CD4-positive, alpha-beta T cell treated with Interleukin-12 subunit alpha and Interleukin-12 subunit beta, for 1 hour (primary cell): ENCODE data around the gene TNFSF4.
"Not testable (repeated sequence)": the region's sequence is repeated elsewhere in the genome, so short reads cannot be mapped to it uniquely, and the experiment has no call there.

Source experiments
- DNase-seq: peaks from one replicate; pipeline ENCODE4 v3.0.0-alpha.2; 2020

Gene TNFSF4, protein sequence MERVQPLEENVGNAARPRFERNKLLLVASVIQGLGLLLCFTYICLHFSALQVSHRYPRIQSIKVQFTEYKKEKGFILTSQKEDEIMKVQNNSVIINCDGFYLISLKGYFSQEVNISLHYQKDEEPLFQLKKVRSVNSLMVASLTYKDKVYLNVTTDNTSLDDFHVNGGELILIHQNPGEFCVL

DNA sequence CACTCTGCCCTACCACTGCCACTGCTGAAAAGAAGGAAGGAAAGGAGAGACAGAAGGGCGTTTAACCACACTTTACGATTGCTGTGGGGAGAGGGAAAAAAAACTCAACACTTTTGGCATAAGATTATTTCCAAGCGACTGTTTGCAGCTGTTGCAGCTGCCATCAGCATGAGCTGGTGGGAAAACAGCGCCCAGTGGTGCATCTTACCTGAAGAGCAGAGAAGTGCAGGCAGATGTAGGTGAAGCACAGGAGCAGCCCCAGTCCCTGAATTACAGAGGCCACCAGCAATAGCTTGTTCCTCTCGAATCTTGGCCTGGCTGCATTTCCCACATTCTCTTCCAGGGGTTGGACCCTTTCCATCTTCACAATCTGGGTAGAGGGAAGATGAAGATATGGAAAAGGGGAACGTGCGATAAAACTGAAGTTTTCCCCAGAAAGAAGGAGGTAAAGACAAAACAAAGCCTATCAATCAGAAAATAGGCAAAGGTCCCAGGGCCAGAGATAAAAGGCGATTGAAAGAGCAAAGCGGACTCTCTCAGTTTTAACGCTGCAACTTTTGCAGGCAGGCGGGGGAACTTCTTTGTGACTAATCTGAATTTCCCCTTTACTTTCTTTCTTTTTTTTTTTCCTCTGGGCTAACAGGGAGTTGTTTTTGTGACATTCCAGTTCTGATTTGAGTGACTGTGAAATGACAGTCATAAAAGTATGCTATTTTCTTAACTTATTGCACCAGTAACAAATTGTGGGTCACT is at the start of gene TNFSF4:
TNFSF4 (minus strand) TSS at position 516 of the 753 bp plus-strand sequence; CDS start at position 361, 155 bp downstream.
- no peak for DNase-seq

DNA sequence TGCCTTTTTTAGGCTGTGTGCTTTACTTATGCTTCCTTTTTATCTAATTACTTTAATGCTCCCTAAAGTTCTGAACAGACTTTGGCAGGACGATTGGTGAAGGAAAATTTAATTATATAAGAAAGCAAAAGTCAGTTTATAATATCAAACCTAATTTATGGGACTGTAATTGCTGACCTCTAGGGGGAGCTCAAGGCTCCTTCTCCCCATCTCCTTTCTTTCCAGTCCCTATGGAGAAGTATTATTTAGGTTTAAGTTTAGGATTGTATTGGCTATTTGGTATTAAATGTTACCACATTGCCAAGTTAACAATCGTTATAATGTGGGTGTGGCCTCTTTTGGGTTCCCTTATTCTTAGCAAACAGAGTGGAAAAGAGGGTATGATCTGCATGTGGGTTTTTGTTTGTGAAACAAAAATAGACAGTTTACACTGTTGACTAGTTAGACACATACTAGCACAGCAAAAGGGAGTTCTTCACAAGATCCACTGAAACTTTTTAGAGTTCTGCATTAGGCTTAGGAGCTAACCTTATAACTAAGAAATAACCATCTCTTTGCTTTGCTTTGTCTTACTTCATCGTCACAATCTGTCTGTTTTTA is 48.2 kb upstream of the TNFSF4 start:
- DNase-seq = peak; percentile 5

DNA sequence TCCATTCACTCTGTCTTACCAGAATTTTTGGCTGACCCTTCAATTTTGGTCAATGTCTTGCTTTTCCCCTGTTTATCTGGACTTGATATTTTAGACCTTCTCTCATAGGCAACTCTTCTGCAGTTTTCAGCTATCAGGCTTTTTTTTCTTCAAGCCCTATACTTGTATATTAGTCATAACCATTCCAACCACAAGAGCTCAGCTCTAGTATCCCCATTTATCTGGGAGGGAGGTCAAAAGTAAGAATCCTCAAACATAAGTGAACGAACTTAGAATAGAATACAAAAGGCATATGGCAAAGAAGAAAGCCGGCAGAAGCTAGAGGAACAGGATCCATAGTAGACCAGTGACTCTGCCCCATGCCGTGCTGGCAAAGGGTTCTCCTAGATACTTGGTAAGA is 45.9 kb upstream of the TNFSF4 start:
- DNase-seq = no peak

DNA sequence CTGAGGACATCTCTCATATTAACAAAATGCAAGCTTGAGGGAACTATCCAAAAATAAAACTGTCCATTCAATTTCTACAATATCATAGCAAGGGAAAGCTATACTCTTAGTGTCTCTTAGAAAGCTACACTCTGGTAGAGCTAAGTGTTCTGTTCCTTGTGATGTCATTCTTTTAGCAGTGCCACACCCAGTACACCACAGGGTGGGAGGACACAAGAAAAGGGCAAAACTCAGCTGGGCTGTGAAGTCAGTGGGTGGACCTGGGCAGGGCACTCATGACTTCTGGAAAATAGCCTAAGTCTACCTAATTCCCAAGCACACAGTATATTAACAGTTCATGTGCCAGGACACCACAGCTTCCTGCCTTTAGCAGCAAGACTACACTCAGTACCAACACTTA is 42.2 kb upstream of the TNFSF4 start:
- no peak for DNase-seq

DNA sequence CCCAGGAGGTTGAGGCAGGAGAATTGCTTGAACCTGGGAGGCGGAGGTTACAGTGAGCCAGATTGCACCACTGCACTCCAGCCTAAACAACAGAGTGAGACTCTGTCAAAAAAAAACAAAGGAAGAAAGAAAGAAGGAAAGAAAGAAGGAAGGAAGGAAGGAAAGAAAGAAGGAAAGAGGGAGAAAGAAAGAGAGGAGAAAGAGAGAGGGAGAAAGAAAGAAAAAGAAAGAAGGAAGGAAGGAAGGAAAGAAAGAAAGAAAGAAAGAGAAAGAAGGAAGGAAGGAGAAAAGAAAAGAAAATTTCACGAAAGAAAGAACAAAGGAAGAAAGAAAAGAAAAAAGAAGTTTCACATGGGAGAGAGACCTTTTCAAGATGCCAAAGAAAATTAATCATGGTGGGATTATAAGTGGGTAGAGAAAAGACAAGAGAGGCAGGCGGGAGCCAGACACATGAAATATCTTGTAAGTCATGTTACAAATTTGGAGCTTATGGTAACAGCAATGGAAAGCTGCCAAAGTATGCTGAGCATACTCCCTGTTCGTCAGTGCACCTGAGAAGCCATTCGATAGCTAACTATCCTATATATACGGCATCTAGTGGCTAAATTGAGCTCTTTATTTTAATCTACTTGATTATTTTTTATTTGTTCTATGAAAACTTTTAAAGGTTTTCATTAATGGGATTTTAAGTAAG is 41.3 kb upstream of the TNFSF4 start:
- DNase-seq = no peak

DNA sequence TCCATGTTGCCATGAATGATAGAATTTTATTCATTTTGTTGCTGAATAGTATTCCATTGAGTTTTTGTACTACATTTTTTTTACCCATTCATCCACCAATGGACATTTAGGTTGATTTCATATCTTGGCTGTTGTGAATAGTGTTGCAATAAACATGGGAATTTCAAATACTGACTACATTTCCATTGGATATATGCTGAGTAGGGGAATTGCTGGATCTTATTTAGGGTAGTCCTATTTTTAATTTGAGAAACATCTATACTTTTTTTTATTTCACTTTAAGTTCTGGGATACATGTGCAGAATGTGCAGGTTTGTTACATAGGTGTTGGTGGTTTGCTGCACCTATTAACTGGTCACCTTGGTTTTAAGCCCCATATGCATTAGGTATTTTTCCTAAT is 38.8 kb upstream of the TNFSF4 start:
- no peak for DNase-seq

DNA sequence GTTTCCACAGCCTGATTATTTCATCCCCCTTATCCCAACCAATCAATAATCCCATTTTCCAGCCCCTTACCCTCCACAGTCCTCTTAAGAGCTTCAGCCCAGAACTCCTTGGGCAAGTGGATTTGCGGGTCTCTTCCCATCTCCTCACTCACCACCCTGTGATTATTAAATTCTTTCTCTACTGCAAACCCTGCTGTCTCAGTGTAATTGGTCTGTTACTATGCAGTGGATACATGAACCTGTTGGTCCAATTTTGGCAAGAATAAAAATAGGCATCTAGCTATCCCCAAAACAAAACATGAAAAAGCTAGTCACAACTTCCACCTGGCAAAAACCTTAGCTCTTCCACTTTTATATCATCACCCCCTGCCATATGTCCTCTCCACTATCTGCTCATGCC is 36.2 kb upstream of the TNFSF4 start:
- no peak for DNase-seq

DNA sequence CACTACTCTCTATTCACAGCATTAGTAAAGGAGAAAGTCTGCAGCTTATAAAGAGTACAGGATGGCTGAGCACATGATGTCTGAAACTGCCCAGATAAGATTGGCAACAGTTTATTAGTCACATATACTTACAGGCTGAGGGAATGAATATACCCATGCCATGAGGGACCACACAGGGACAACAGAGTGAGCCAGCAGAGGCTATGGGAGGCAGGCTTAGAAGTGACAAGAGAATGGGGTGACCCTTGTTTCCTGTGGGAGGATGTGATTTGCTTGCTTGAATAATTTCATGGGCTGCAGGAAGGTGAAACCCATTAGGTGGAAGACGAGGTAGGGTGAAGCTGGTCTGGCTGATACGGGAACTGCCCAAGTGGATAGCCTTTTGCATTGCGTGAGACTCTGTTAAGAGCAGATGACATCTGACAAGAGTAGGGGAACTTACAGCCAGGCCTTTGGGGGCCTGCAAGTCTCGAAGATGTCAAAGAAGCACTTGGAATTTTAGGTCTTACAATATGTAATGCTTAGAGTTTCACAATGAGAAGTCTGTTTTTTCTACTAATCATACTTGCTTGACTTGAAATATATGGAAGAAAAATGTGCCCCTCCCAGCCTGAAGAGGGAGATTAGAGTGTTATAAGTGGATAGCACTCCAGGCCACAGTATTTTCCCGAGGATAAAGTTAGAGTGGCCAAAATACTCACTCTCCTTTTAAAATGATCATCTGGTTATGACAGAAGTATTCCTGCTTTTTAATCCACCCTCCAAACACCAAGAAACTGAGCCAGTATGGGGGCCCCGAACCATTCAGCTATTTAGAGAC is 34.6 kb upstream of the TNFSF4 start:
- DNase-seq = no peak

DNA sequence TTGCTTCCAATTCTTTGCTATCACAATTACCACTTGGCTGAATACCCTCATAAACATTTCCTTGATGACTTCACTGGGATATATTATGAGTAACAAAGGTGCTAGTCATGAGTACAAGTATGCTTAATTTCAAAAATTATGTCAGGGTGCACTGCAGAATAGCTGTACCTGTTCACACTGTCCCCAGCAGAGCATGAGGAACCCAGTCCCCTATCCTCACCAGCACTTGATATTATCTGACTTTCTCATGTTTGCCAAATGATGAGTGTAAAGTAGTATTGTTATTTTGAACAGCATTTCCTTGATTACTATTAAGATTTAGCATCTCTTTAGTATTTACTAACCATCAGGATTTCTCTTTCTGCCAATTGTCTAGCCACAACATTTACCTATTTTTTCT is 33.5 kb upstream of the TNFSF4 start:
- DNase-seq = no peak

DNA sequence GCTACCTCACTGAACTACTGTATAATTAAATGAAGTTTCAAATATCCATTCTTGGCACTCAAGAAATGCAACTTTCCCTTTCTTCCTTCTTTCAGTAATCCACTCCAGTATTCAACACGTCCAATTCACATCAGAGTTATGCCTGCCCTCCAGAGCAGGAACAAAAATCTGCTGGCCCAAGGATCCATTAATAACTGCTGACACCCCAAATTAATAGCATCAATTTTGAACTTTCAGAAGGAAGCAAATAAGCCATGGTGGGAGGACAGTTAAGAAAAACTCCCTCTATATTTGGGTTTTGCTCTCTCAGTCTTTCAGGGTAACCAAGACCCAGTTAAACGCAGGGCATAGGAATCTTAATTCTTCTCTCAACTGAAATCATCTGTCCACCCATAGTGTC is 31.9 kb upstream of the TNFSF4 start:
- no peak for DNase-seq

DNA sequence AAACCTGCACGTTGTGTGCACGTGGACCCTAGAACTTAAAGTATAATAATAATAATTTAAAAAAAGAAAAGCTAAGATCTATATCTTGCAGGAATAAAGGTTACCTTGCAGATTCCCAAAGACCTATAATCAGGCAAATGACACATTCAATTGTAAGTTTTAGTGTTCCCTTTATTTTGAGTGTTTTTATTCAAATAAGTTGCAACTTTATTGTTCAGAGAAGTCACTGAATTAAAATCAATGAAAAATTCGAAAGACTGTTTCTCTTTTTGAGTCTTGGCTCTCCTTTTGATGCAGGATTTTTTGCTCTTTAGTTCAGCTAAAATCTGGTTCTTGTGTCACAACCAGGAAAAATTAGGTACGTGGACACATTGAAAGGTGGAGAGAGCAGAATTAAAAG is 27.8 kb upstream of the TNFSF4 start:
- no peak for DNase-seq

DNA sequence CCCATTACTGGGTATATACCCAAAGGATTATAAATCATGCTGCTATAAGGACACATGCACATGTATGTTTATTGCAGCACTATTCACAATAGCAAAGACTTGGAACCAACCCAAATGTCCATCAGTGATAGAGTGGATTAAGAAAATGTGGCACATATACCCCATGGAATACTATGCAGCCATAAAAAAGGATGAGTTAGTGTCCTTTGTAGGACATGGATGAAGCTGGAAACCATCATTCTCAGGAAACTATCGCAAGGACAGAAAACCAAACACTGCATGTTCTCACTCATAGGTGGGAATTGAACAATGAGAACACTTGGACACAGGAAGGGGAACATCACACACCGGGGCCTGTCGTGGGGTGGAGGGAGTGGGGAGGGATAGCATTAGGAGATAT is 27.3 kb upstream of the TNFSF4 start:
- not testable (repeated sequence) for DNase-seq

DNA sequence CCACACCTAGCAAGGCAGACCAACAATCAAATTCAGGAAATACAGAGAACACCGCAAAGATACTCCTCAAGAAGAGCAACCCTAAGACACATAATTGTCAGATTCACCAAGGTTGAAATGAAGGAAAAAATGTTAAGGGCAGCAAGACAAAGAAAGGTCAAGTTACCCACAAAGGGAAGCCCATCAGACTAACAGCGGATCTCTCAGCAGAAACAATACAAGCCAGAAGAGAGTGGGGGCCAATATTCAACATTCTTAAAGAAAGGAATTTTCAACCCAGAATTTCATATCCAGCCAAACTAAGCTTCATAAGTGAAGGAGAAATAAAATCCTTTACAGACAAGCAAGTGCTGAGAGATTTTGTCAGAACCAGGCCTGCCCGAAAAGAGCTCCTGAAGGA is 21.9 kb upstream of the TNFSF4 start:
- not testable (repeated sequence) for DNase-seq

DNA sequence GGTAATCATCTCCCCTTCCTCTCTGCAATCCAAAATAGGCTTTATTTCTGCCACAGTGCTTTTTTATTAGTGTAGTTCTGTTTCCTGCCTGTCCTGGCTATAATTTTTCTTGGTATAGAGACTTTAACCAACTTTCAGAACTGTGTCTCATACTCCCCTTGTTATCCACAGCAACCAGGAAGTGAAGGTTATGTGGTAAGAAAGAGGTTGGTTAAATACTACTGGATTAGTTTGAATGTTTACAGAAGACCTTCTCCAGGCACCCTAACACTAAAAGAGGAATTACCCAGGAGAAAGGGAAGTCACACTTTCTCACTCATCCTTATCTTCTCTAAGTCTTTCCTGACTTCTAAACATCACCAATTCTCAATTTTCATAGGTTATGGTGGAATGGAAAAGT is 17.8 kb upstream of the TNFSF4 start:
- DNase-seq = no peak

DNA sequence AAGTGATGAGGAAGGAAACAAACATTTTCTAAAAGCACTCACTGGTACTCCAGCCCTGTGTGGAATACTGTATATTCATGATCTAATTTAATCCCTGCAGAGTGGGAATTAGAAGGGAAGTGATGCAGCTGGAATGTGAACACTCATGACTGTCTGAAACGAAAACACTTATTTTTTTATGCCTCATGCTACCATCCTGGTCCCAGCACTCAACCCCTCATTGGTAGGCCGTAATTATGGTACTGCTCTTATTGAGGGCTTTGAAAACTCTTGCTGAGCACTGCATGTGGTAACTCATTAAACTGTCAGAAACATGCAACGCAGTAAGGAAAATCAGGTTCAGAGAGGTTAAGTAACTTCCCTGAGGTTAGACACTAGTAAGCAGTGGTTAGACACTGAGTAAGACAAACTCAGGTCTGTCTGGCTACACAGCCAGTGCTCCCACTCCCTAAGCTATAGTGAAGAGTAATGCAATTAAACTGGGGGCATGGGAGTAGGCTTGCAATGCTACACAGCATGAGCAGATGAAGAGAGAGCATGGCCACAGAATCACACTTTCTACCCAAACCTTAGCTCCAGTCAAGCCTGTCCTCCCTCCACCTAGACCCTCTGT is 17.3 kb upstream of the TNFSF4 start:
- DNase-seq = no peak

DNA sequence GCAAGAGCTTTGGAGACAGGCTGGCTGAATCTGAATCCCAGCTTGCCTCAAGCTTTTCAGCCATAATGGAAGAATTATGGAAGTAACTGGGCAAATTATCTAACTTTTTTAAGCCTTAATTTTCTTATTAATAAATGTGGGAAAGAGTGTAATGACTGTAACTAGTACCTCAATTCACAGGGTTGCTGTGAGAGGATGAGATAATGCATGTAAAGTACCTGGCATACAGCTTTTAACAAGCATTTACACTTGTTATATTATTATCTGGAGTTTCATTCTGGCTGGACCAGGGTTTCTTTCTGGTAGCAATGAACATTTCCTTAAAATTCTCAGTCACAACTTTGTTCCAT is 15.9 kb upstream of the TNFSF4 start:
- DNase-seq = no peak

DNA sequence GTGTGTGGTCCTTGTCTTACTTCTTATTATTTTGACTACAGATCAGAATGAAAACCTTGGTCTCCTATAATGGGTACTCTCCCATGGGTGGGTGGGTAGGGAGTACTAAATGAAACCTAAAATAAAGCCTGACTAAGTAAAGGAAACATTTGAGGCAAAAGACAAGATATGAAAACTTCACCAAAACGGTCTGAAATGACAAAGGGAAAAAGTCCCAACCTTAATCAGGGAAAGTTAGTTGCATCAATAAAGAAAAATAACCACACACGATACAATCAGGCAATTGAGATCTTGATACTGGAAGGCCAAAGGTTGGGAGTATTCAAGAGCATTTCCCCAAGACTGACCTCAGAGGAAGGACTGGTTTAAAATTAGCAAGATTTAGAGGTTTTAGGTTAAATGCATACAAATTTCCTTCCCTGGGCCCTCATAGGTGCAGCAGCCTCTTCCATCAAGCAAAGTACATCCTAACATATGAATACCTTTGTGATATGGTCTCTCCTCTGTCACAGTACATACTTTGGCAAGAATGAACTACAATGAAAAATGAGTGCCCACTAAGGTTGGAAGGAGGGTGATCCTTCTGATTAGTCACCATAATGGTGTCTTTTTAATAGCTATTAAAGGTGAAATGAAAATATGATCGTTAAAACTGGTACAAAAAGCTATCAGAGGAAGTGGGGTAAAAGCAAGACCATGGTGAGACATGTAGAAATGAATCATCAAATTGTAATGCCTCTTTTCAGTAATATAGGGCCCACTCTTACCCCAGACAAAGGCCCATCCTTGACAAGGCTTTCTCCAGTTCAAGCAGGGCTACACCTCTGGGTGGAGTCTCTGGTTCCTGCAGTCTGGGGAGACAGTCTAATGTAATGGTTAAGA is 15.3 kb upstream of the TNFSF4 start:
- DNase-seq = no peak

DNA sequence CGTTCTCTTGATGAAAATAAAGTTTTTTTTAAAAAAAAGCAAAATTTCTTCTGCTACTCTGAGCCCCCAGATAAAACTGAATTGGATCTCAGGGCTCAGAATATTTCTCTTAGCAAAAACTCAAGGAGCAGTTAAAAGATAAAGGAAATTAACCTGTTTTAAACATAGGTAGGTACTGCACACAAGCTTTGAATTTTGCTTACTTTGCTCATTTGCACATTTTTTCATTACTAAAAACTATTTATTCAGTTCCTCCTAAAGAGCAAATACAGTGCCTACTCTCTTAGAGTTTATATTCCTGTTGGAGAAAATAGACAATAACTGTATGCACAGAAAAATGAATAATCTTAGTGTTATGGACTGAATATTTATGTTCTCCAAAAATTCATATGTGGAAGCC is 13.0 kb upstream of the TNFSF4 start:
- DNase-seq = no peak

DNA sequence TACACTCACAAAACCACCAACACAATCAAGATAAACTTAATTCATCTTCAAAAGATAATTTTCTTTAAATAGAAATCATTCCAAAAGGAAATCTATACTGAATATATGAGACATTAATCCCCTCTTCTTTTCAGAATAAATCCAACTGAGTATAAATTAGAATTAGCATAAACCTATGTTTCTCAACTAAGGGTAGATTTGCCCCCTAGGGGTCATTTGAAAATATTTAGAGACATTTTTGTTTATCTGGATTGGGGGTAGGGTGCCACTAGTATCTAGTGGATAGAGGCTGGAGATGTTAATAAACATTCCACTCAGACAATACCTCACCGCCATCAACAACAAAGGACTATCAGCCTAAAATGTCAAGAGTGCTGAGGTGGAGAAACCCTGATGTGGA is 6.5 kb upstream of the TNFSF4 start:
- no peak for DNase-seq

DNA sequence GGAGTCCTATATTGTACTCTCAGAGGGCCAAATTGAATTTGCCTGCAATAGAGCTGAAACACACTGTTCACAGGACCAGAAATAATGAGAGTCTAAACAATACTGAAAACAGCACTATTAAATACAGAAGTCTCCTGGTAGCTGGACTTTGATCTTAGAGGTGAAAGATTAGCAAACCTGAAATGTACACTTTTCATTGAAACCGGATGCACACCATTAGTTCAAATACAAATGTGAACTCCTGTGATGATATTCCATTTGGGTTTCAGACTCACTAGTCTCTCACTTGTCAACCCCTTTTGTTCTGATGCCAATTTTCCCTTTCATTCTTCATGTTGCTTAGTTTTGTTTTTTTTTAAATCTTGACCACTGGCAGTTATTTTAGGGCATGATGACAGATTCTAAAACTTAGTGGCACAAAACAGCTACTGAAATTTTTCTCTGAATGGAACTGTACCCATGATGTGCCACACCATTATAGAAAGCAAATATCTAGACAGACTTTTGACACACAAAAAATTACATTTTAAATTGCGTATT is 5.9 kb upstream of the TNFSF4 start:
- DNase-seq = no peak

DNA sequence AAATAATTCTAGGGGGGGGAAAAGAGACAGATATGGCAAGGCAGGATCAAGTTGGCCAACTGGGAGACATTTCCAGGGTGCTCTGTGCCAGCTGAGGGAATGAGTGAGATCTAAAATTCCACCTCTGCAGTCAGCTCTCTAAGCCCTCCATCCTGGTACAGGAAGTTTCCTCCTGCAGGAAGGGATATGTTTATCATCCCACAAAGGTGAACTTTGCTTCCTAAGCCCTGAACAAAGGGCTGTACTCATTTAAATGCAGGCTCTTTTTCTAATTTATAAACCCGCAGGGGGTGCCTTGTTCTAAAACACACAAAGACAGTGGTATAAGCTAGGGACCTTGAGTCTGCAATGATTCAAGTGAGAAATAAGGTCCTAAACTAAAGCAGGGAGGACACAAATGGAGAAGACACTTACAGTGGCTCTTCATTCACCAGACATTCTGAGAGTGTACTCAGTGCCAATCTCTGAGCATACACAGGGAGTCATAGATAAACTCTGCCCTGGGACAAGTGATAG is 3.6 kb upstream of the TNFSF4 start:
- no peak for DNase-seq
